A549 treated with AZD9567 at 1 μM for 4 hours (cell line): ENCODE results near the gene WDR6. TPM values are rescaled to one million over a fixed set of nuclear protein-coding genes. Genes with fewer than 3 reads are reported as not detected.

Experiments used
- total RNA-seq: library from RNA; stranded (reverse); fragments of 200-300 nt; extraction: Qiagen RNA extraction; gene quantifications from 5 replicates; pipeline ENCODE4 v1.2.3, GENCODE V29; 2022; ENCODE audit not compliant: insufficient read depth

Gene WDR6, protein sequence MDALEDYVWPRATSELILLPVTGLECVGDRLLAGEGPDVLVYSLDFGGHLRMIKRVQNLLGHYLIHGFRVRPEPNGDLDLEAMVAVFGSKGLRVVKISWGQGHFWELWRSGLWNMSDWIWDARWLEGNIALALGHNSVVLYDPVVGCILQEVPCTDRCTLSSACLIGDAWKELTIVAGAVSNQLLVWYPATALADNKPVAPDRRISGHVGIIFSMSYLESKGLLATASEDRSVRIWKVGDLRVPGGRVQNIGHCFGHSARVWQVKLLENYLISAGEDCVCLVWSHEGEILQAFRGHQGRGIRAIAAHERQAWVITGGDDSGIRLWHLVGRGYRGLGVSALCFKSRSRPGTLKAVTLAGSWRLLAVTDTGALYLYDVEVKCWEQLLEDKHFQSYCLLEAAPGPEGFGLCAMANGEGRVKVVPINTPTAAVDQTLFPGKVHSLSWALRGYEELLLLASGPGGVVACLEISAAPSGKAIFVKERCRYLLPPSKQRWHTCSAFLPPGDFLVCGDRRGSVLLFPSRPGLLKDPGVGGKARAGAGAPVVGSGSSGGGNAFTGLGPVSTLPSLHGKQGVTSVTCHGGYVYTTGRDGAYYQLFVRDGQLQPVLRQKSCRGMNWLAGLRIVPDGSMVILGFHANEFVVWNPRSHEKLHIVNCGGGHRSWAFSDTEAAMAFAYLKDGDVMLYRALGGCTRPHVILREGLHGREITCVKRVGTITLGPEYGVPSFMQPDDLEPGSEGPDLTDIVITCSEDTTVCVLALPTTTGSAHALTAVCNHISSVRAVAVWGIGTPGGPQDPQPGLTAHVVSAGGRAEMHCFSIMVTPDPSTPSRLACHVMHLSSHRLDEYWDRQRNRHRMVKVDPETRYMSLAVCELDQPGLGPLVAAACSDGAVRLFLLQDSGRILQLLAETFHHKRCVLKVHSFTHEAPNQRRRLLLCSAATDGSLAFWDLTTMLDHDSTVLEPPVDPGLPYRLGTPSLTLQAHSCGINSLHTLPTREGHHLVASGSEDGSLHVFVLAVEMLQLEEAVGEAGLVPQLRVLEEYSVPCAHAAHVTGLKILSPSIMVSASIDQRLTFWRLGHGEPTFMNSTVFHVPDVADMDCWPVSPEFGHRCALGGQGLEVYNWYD
- total RNA-seq, result 62.9 to 82.1 TPM (median 77.8 TPM) in 5 replicates

DNA sequence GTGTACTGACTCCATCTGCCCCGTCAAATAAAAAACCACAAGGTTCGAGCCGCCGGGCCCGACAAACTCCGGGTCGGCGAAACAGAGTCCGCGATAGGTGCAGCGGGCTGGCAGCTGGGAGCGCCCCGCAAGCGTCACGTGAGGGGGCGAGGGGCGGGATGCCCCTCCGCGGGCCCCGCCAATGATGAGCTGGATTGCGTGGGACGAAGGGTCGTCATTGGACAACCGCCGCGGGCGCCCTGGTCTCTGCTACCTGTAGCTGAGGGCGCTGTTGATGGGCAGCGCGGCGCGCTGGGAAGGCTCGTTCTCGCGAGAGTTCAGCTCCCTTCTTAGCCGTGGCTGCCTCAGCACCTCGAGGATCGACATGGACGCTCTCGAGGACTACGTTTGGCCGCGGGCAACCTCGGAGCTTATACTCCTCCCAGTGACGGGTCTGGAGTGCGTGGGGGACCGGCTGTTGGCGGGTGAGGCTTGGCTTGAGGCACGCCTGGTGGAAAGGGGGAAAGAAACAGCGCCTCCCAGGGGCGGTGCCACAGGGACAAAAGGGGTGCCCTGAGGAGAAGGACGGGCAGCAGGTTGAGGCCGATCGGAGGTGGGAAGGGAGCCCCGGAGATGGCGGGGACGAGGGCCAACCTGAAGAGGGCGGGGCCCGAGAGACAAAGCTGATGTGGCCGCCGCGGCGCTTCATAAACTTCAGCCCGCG, at the start of gene WDR6:
Gene WDR6, plus strand, starts transcription at position 324 of the 703 bp plus-strand sequence. Its CDS starts 41 bp downstream, at position 365.

DNA sequence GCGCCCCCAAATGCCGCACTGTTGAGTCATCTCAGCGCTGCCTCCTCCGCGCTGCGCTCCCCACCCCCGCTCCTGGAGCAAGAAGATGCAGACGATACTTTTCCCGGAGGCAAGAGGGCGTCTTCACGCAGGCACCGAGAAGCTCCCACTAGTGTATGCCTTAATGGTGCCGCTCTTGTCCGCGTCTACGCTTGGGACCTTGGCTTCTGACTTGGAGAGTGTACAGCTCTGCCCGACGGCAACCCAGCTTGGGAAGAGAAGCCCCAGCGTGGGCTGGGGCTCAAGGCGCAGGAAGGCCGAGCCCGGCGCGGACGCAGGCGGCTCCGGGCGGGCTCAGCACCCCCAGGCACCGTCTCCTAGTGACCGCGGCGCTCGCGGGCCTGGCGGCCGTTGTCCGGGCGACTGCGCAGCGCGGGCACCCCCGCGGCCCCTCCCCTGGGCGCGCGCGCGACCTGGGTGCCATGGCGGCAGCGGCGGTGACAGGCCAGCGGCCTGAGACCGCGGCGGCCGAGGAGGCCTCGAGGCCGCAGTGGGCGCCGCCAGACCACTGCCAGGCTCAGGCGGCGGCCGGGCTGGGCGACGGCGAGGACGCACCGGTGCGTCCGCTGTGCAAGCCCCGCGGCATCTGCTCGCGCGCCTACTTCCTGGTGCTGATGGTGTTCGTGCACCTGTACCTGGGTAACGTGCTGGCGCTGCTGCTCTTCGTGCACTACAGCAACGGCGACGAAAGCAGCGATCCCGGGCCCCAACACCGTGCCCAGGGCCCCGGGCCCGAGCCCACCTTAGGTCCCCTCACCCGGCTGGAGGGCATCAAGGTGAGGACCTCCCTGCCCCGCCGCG, 17.2 kb upstream of the WDR6 start, which contains the start of gene P4HTM:
Gene P4HTM, plus strand, starts transcription at position 446 of the 840 bp plus-strand sequence. Its CDS starts 16 bp downstream, at position 462.

DNA sequence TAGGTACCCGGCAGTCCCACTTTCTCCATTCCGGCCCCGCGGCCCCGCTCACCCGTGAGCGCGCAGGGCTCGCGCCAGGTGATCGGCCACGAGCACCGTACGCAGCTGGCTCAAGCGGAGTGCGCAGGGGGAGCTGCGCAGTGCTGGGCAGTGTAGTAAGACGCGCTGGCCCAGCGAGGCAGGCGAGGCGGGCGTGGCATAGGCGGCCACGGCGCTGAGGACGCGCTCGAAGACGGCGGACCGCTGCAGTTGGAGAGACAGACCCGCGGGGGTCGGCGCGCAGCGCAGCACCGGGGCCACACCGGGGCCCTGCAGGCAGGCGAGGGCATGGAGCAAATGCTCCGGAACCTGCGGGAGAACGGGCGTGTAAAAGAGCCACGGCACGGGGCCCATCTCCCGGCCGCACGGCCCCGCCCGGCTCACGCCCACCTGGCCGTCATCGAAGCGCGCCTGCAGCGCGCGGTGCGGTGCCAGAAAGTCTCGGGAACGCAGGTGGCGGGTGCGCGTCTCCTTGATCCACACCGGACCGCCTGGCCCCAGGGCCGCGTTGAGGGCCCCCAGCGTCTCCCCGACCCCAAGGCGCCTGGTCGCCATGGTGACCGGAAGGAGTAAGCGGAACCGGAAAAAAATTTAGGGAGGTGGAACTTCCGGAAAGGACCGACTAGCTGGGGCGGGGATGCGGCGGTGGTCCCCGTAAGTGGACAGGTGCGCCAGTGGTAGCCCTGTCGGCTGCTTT, 10.9 kb downstream of the WDR6 start, which contains the start of gene DALRD3:
Gene DALRD3, minus strand, starts transcription at position 610 of the 736 bp plus-strand sequence. Its CDS starts 16 bp downstream, at position 594.

DNA sequence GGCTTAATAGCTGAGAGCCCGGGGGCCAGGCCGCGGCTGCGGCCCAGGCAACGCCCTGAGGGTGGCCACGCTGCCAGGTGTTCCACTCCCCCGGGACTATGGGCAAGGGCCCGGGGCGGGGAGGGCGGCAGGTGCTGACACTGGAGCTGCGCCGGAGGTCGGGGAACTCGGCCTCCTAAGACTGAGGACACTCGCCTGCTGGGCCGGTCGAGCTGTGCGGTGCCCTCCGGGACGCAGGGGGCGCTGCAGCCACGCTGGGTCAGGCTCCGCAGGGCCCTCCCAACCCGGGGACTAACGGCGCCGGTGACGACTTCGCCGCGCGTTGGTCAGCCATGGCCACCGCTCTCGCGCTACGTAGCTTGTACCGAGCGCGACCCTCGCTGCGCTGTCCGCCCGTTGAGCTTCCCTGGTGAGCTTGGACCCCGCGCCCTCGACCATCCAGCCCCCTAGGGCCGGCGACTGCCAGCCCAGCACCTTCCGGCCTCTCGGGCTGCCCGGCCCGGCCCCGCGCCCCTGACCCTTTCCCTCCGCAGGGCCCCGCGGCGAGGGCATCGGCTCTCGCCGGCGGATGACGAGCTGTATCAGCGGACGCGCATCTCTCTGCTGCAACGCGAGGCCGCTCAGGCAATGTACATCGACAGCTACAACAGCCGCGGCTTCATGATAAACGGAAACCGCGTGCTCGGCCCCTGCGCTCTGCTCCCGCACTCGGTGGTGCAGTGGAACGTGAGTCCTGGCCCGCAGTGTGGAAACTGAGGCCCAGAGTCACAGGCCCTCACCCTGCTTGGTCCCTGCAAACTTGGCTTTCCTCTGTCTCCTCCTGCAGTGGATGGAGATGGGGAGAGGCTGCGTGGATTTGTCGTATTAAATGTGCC, 14.9 kb downstream of the WDR6 start, which contains the start of gene NDUFAF3:
Gene NDUFAF3, plus strand, starts transcription at position 309 of the 875 bp plus-strand sequence. Its CDS starts 24 bp downstream, at position 333.

DNA sequence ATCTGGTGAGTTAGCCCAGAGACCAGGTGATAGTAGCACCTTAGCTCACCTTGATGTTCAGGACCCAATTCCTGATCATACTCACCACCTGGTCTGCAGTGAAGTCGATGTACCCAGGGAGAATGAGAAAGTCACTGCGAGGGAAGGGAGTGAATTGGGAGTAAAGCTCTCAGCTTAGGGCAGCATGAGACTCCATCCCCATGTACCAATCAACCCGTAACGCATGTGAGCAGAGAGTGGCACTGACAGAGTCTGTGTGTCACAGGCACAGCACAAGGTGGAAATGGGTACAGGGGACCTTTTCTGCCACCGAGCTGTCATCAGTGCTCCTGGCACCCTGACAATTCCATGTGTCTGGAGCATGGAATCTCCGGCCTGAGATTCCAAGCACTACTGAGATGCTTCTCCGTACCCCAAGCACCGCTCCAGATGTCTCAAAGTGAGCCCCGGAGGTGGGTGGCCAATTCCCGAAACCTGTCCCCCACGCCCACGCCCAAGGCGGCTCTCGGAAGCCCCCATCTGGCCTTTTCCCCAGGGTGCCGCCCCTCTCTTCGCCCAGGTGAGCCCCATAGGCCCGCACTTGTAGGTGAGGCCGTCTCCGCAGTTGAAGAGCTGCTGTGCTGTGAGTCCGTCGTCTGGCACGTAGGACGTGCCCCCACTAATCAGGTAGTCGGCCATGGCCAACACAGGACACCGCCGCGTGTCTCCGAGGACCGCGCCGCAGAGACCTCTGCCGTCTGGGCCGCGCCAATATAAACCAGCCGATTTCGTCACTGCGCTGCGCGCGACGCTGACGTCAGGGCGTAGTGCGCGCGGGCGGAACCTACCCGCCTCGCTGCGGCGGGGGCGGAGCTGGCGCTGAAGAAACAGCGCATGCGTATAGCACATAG, 21.7 kb downstream of the WDR6 start, which contains the start of gene IMPDH2:
Gene IMPDH2, minus strand, starts transcription at position 726 of the 890 bp plus-strand sequence. Its CDS starts 48 bp downstream, at position 678.

Other genes with a start within 250 kb of the WDR6 start
- 15.5 to 19.1 TPM (median 18.8 TPM) in 5 replicates for gene PRKAR2A, start 159.5 kb upstream of the WDR6 start, total RNA-seq
- gene SLC25A20, start 108.5 kb upstream of the WDR6 start, total RNA-seq, result 5.8 to 10.4 TPM (median 9.5 TPM) in 5 replicates
- gene ARIH2, start 88.5 kb upstream of the WDR6 start, total RNA-seq, result 51.8 to 67.0 TPM (median 55.1 TPM) in 5 replicates
- 17.1 to 20.0 TPM (median 18.3 TPM) in 5 replicates for gene P4HTM, start 17.1 kb upstream of the WDR6 start, total RNA-seq
- gene DALRD3, start 11.2 kb downstream of the WDR6 start, total RNA-seq, result 19.8 to 26.3 TPM (median 26.0 TPM) in 5 replicates
- 64.2 to 93.5 TPM (median 87.1 TPM) in 5 replicates for gene NDUFAF3, start 14.7 kb downstream of the WDR6 start, total RNA-seq
- gene IMPDH2, start 22.0 kb downstream of the WDR6 start, total RNA-seq, result 128 to 175 TPM (median 165 TPM) in 5 replicates
- gene QRICH1, start 86.7 kb downstream of the WDR6 start, total RNA-seq, result 35.3 to 40.4 TPM (median 38.3 TPM) in 5 replicates
- 138 to 189 TPM (median 143 TPM) in 5 replicates for gene QARS1, start 97.4 kb downstream of the WDR6 start, total RNA-seq
- gene USP19, start 113.4 kb downstream of the WDR6 start, total RNA-seq, result 23.0 to 26.1 TPM (median 24.1 TPM) in 5 replicates
- 98.2 to 133 TPM (median 104 TPM) in 5 replicates for gene LAMB2, start 125.7 kb downstream of the WDR6 start, total RNA-seq
- 13.6 to 16.8 TPM (median 15.9 TPM) in 5 replicates for gene CCDC71, start 158.9 kb downstream of the WDR6 start, total RNA-seq
- 4.2 to 7.4 TPM (median 4.6 TPM) in 5 replicates for gene KLHDC8B, start 164.2 kb downstream of the WDR6 start, total RNA-seq